Gastrocnemius medialis (tissue), 4 donors: ENCODE measurements around the gene TJP3. TPM values are rescaled to one million over a fixed set of nuclear protein-coding genes. Genes with fewer than 3 reads are reported as not detected.
"Not testable (repeated sequence)": the region's sequence is repeated elsewhere in the genome, so short reads cannot be mapped to it uniquely, and the experiment has no call there.

Source experiments
- ATAC-seq, 2 donors: fragments of 150-250 bp; one replicate each; pipeline ENCODE4 v1.9.1; 2016
- DNase-seq, 2 donors: peaks; one replicate each; pipeline ENCODE4 v3.0.0-alpha.2; 2019
- H3K27ac ChIP-seq, 4 donors: fragments of 200-600 bp; sonication (generic); 1 replicate in 1 of 4; 2 replicates in 3 of 4; pipeline ENCODE4 v1.5.1; 2016 to 2018; ENCODE audit warnings: mild to moderate bottlenecking in 2 of 4, moderate library complexity in 1 of 4
- H3K27me3 ChIP-seq, 3 donors: fragments of 200-600 bp; sonication (generic) in 2 of 3; 1 replicate in 1 of 3; 2 replicates in 2 of 3; pipeline versions ENCODE4 v1.5.1 to v1.6.0; 2016 to 2019; ENCODE audit warnings: mild to moderate bottlenecking in 1 of 3, moderate library complexity in 1 of 3
- H3K36me3 ChIP-seq, 2 donors: fragments of 200-600 bp; sonication (generic) in 1 of 2; one replicate each; pipeline ENCODE4 v1.5.1; 2017 to 2018
- H3K4me1 ChIP-seq, 2 donors: fragments of 200-600 bp; sonication (generic) in 1 of 2; one replicate each; pipeline ENCODE4 v1.5.1; 2016 to 2017; ENCODE audit warnings: mild to moderate bottlenecking in 2 of 2
- H3K4me3 ChIP-seq, 4 donors: fragments of 200-600 bp; sonication (generic) in 3 of 4; 1 replicate in 1 of 4; 2 replicates in 3 of 4; pipeline ENCODE4 v1.5.1; 2016 to 2019; ENCODE audit warnings: mild to moderate bottlenecking in 2 of 4
- H3K9me3 ChIP-seq, 3 donors: fragments of 200-600 bp; sonication (generic) in 2 of 3; 1 replicate in 1 of 3; 2 replicates in 2 of 3; pipeline ENCODE4 v1.5.1; 2016 to 2019
- POLR2A ChIP-seq, 2 donors: fragments of 450-650 bp; IDR thresholded peaks; one replicate each; pipeline ENCODE4 v1.6.1; 2017; ENCODE audit warnings: antibody characterized with exemption in 2 of 2, mild to moderate bottlenecking in 2 of 2, moderate library complexity in 2 of 2
- in situ Hi-C, 4 donors: fragments of 200-750 bp; cut with MboI; loops; one replicate each; pipeline versions ENCODE4 v1.15.0 to v1.8.0; 2017; ENCODE audit warnings: low sequenced_read_pairs in 4 of 4
- intact Hi-C: fragments of 100-400 bp; cut with DNase I; formaldehyde crosslinking; loops from one replicate; pipeline ENCODE4 v1.15.1; 2023; ENCODE audit warnings: low total_unique reads
- total RNA-seq, 4 donors: library from RNA; depleted of rRNA; stranded (reverse); fragments of >200 nt; gene quantifications; one replicate each; pipeline versions ENCODE4 v1.1.0 to v1.2.3, GENCODE V29; 2016
- TF ChIP-seq, protein P1 (sequence below), 5 experiments: fragments of 450-650 bp in 3 of 5; fragments of 200-600 bp in 2 of 5; sonication (generic) in 2 of 5; IDR thresholded peaks in 4 of 5; conservative IDR thresholded peaks in 1 of 5; 1 replicate in 4 of 5; 2 replicates in 1 of 5; pipeline ENCODE4 v1.5.1; 2016 to 2019; ENCODE audit warnings: antibody characterized with exemption in 5 of 5, mild to moderate bottlenecking in 3 of 5, moderate library complexity in 3 of 5

TJP3 gene
- total RNA-seq, 4 donors from 2014 or later = 0.67 to 3.7 (median 1.7) TPM

- Histone ChIP-seq H3K9me3 (no peaks in the 10 kb centered on the region), H3K36me3 (peaks cover 0 to 37% of the 10 kb centered on the region in 2 donors), H3K4me1 (peaks cover 18 to 21% of the 10 kb centered on the region in 2 donors), H3K27me3 (no peaks in the 10 kb centered on the region), H3K4me3 (no peak overlapping the region), H3K27ac (no peak overlapping the region)
- TF ChIP-seq POLR2A (IDR thresholded peaks at IDR 0.05) = no peak
- TF ChIP-seq, protein P1, sequence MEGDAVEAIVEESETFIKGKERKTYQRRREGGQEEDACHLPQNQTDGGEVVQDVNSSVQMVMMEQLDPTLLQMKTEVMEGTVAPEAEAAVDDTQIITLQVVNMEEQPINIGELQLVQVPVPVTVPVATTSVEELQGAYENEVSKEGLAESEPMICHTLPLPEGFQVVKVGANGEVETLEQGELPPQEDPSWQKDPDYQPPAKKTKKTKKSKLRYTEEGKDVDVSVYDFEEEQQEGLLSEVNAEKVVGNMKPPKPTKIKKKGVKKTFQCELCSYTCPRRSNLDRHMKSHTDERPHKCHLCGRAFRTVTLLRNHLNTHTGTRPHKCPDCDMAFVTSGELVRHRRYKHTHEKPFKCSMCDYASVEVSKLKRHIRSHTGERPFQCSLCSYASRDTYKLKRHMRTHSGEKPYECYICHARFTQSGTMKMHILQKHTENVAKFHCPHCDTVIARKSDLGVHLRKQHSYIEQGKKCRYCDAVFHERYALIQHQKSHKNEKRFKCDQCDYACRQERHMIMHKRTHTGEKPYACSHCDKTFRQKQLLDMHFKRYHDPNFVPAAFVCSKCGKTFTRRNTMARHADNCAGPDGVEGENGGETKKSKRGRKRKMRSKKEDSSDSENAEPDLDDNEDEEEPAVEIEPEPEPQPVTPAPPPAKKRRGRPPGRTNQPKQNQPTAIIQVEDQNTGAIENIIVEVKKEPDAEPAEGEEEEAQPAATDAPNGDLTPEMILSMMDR (IDR thresholded peaks at IDR 0.05 in 4 of 5, conservative IDR thresholded peaks at IDR 0.05 in 1 of 5) = no peak
- DNase-seq = no peak
- no peak for ATAC-seq
- intact Hi-C loops = no loop called here
- in situ Hi-C loops = no loop called here
These were observed 56.9 kb downstream of the TJP3 start for GRCh38 chr19:3765121-3765520.

GRCh38 chr19:3765757-3766156, 57.6 kb downstream of the TJP3 start:
- H3K27me3 ChIP-seq, H3K27ac ChIP-seq, DNase-seq, H3K9me3 ChIP-seq, H3K4me3 ChIP-seq, in situ Hi-C loops, intact Hi-C loops, ATAC-seq: not testable (repeated sequence)
- Histone ChIP-seq H3K4me1 (peaks cover 12 to 15% of the 10 kb centered on the region in 2 donors), H3K36me3 (peaks cover 0 to 37% of the 10 kb centered on the region in 2 donors)

DNA sequence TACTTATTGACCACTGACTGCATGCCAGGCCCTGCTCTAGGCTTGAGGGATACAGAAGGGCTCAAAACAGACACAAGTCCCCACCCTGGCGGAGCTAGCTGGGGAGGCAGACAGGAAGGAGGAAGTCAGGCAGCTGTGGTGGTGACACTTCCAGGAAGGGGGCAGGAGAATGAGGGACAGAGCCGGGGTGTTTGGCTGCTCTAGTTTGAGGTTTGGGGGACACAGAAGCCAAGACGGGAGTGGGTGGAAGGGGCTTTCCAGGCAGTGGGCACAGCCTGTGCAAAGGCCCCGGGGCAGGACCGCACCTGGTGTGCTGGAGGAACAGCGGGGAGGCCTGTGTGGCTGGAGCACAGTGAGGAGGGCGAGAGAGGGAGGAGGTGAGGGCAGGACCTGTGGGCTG, 58.3 kb downstream of the TJP3 start:
- intact Hi-C loops = no loop called here
- Histone ChIP-seq H3K4me3 (no peak overlapping the region), H3K4me1 (peaks cover 11 to 12% of the 10 kb centered on the region in 2 donors), H3K27me3 (no peaks in the 10 kb centered on the region), H3K9me3 (no peaks in the 10 kb centered on the region), H3K27ac (no peak overlapping the region), H3K36me3 (peaks cover 0 to 37% of the 10 kb centered on the region in 2 donors)
- ATAC-seq = no peak
- in situ Hi-C loops = no loop called here
- no peak for DNase-seq
- TF ChIP-seq POLR2A (IDR thresholded peaks at IDR 0.05) = no peak
- TF ChIP-seq, protein P1 (IDR thresholded peaks at IDR 0.05 in 4 of 5, conservative IDR thresholded peaks at IDR 0.05 in 1 of 5) = no peak

GRCh38 chr19:3767050-3767449, 58.9 kb downstream of the TJP3 start:
- Histone ChIP-seq H3K27me3 (no peaks in the 10 kb centered on the region), H3K9me3 (no peaks in the 10 kb centered on the region), H3K27ac (no peak overlapping the region), H3K4me1 (peaks cover 7 to 8% of the 10 kb centered on the region in 2 donors), H3K36me3 (peaks cover 0 to 37% of the 10 kb centered on the region in 2 donors), H3K4me3 (no peak overlapping the region)
- ATAC-seq (no peak), DNase-seq (no peak)
- in situ Hi-C loops = no loop called here
- TF ChIP-seq, protein P1 (IDR thresholded peaks at IDR 0.05 in 4 of 5, conservative IDR thresholded peaks at IDR 0.05 in 1 of 5) = no peak
- no peak for TF ChIP-seq POLR2A (IDR thresholded peaks at IDR 0.05)
- intact Hi-C loops = no loop called here

GRCh38 chr19:3768015-3768747, 60.0 kb downstream of the TJP3 start:
- Histone ChIP-seq H3K4me1 (peaks cover 5% of the 10 kb centered on the region in 2 donors), H3K9me3 (no peaks in the 10 kb centered on the region), H3K36me3 (peaks cover 0 to 37% of the 10 kb centered on the region in 2 donors), H3K27me3 (no peaks in the 10 kb centered on the region), H3K27ac (no peak overlapping the region), H3K4me3 (no peak overlapping the region)
- TF ChIP-seq, protein P1 (IDR thresholded peaks at IDR 0.05 in 4 of 5, conservative IDR thresholded peaks at IDR 0.05 in 1 of 5) = no peak
- TF ChIP-seq POLR2A (IDR thresholded peaks at IDR 0.05) = no peak
- intact Hi-C loops = no loop called here
- in situ Hi-C loops = no loop called here
- ATAC-seq (no peak), DNase-seq (no peak)
